GM19468 (cell line): Measurements from ENCODE around the gene PANK4.

Experiments used
- ATAC-seq: cut with Tn5 transposase; IDR thresholded peaks from one replicate; pipeline ENCODE4 v1.9.1; 2021; ENCODE audit warnings: mild to moderate bottlenecking, moderate library complexity, moderate number of reproducible peaks; ENCODE audit not compliant: unreplicated experiment; ENCODE audit errors: extremely low read depth

The PANK4 gene

GRCh38 chr1:2532485-2533160 lies 6.2 kb upstream of the PANK4 start:
- no peak for ATAC-seq

GRCh38 chr1:2530513-2531361 lies 4.3 kb upstream of the PANK4 start:
- no peak for ATAC-seq

GRCh38 chr1:2529784-2530512 lies 3.6 kb upstream of the PANK4 start, which contains the start of gene HES5:
HES5 (minus strand) TSS chr1:2530263; CDS start chr1:2530164, 99 bp downstream.
- ATAC-seq = no peak

- ATAC-seq = no peak
These were observed 2.8 kb upstream of the PANK4 start for GRCh38 chr1:2528966-2529783.

- no peak for ATAC-seq
These were observed 2.2 kb upstream of the PANK4 start for GRCh38 chr1:2528611-2528965.

- no peak for ATAC-seq
These were observed 1.6 kb upstream of the PANK4 start for GRCh38 chr1:2528016-2528415.

GRCh38 chr1:2527556-2527860 lies 1.1 kb upstream of the PANK4 start:
- ATAC-seq = no peak

- ATAC-seq = no peak
These were observed 594 bp upstream of the PANK4 start for GRCh38 chr1:2526824-2527555.

- ATAC-seq = no peak
These were observed 850 bp downstream of the PANK4 start for GRCh38 chr1:2525572-2525919.

GRCh38 chr1:2523891-2524609 lies 2.3 kb downstream of the PANK4 start:
- ATAC-seq = no peak

GRCh38 chr1:2523191-2523890 lies 3.1 kb downstream of the PANK4 start:
- ATAC-seq = no peak

- ATAC-seq = no peak
These were observed 4.2 kb downstream of the PANK4 start for GRCh38 chr1:2522230-2522629.

GRCh38 chr1:2520806-2521205 lies 5.6 kb downstream of the PANK4 start:
- no peak for ATAC-seq

GRCh38 chr1:2520206-2520605 lies 6.2 kb downstream of the PANK4 start:
- no peak for ATAC-seq

GRCh38 chr1:2519729-2520128 lies 6.7 kb downstream of the PANK4 start:
- ATAC-seq = no peak

- no peak for ATAC-seq
These were observed 7.2 kb downstream of the PANK4 start for GRCh38 chr1:2519029-2519685.

GRCh38 chr1:2518528-2518927 lies 7.9 kb downstream of the PANK4 start:
- ATAC-seq = no peak

GRCh38 chr1:2517966-2518365 lies 8.4 kb downstream of the PANK4 start:
- no peak for ATAC-seq
